Upper lobe of left lung (tissue), 6 donors: Measurements from ENCODE around the gene MNX1. TPM values are rescaled to one million over a fixed set of nuclear protein-coding genes. Genes with fewer than 3 reads are reported as not detected.

ENCODE experiments used
- ATAC-seq, 2 donors: fragments of 200-7000 bp; cut with Tn5 transposase; one replicate each; pipeline ENCODE4 v1.9.1; 2022; ENCODE audit warnings: mild to moderate bottlenecking in 2 of 2, moderate library complexity in 2 of 2; ENCODE audit not compliant: low FRiP score in 2 of 2
- DNase-seq, 2 donors: peaks; one replicate each; pipeline ENCODE4 v3.0.0-alpha.2; 2019 to 2020
- H3K27ac ChIP-seq, 4 donors: fragments of 200-600 bp; sonication (generic); one replicate each; pipeline ENCODE4 v1.5.1; 2016 to 2019
- H3K27me3 ChIP-seq, 4 donors: fragments of 200-600 bp; sonication (generic); one replicate each; pipeline ENCODE4 v1.5.1; 2017 to 2019
- H3K36me3 ChIP-seq, 4 donors: fragments of 200-600 bp; sonication (generic); one replicate each; pipeline ENCODE4 v1.5.1; 2016 to 2019
- H3K4me1 ChIP-seq, 4 donors: fragments of 200-600 bp; sonication (generic); one replicate each; pipeline ENCODE4 v1.5.1; 2018 to 2019
- H3K4me3 ChIP-seq, 4 donors: fragments of 200-600 bp; sonication (generic); one replicate each; pipeline ENCODE4 v1.5.1; 2017 to 2019; ENCODE audit warnings: mild to moderate bottlenecking in 2 of 4, moderate library complexity in 1 of 4
- H3K9me3 ChIP-seq, 4 donors: fragments of 200-600 bp; sonication (generic); one replicate each; pipeline ENCODE4 v1.5.1; 2018 to 2019
- EP300 ChIP-seq, 4 donors: sonication (generic); formaldehyde crosslinking; IDR thresholded peaks; one replicate each; pipeline ENCODE4 v1.5.1; 2017; ENCODE audit warnings: antibody characterized with exemption in 4 of 4, control low read depth in 2 of 4
- POLR2A ChIP-seq, 4 donors: fragments of 450-650 bp; IDR thresholded peaks; one replicate each; pipeline ENCODE4 v1.5.1; 2016 to 2017; ENCODE audit warnings: antibody characterized with exemption in 4 of 4, mild to moderate bottlenecking in 2 of 4
- POLR2AphosphoS5 ChIP-seq, 2 donors: sonication (generic); formaldehyde crosslinking; IDR thresholded peaks; one replicate each; pipeline ENCODE4 v1.5.1; 2017; ENCODE audit warnings: antibody characterized with exemption in 2 of 2
- WGBS, 2 donors: methylation state at CpG; one replicate each; pipeline ENCODE4 v1.1.5; 2017 to 2018; 5-methylcytosine and 5-hydroxymethylcytosine counted together
- total RNA-seq, 6 donors: library from RNA; depleted of rRNA in 4 of 6; stranded (reverse); fragments of >200 nt in 4 of 6; gene quantifications; one replicate each; pipeline versions ENCODE4 v1.1.0 to v1.2.1, GENCODE V29; 2016 to 2021
- TF ChIP-seq, protein P1 (sequence below), 6 experiments: fragments of 450-650 bp in 4 of 6; fragments of 200-600 bp in 2 of 6; sonication (generic) in 2 of 6; IDR thresholded peaks; one replicate each; pipeline ENCODE4 v1.5.1; 2016 to 2019; ENCODE audit warnings: antibody characterized with exemption in 6 of 6
- donor health status: DM: no; HTN: no; CAD: no; lungs with moderate emphysema.
- donor health status: DM: no; HTN: yes; CAD: no; lungs with severe emphysema.

MNX1 gene
- total RNA-seq, 6 donors from 2014 or later = 0.46 to 1.5 (median 0.98) TPM; not detected in 3

DNA sequence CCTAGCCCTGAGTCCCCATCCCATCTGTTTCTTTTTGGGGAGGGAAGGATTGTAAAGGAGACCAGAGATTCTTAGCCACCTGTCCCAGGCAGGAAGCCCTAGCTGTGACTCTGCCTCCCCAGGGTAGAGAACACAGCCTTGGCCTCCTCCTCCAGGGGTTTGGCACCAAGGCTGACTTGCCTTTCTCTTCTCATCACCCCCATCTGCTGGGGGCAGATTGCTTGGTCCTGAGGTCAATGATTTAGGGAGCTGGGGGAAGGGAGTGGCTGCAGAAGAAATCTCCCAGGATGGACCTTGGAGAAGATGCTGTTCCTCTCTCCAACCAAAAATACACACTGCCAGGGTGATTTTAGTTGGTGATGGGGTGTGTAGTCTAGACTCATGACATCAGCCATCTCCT is 2.6 kb upstream of the MNX1 start:
- H3K4me1 ChIP-seq = peaks cover 15 to 31% (median 27%) of the 10 kb centered on the region in 4 donors
- no peak overlapping the region for H3K4me3 ChIP-seq
- TF ChIP-seq, protein P1, sequence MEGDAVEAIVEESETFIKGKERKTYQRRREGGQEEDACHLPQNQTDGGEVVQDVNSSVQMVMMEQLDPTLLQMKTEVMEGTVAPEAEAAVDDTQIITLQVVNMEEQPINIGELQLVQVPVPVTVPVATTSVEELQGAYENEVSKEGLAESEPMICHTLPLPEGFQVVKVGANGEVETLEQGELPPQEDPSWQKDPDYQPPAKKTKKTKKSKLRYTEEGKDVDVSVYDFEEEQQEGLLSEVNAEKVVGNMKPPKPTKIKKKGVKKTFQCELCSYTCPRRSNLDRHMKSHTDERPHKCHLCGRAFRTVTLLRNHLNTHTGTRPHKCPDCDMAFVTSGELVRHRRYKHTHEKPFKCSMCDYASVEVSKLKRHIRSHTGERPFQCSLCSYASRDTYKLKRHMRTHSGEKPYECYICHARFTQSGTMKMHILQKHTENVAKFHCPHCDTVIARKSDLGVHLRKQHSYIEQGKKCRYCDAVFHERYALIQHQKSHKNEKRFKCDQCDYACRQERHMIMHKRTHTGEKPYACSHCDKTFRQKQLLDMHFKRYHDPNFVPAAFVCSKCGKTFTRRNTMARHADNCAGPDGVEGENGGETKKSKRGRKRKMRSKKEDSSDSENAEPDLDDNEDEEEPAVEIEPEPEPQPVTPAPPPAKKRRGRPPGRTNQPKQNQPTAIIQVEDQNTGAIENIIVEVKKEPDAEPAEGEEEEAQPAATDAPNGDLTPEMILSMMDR (IDR thresholded peaks at IDR 0.05) = no peak
- no peak for TF ChIP-seq POLR2AphosphoS5 (IDR thresholded peaks at IDR 0.05)
- no peak for TF ChIP-seq EP300 (IDR thresholded peaks at IDR 0.05)
- TF ChIP-seq POLR2A (IDR thresholded peaks at IDR 0.05) = no peak
- H3K27me3 ChIP-seq = peaks cover 0 to 77% (median 53%) of the 10 kb centered on the region in 4 donors
- DNase-seq (no peak), ATAC-seq (no peak)
- H3K27ac ChIP-seq = no peak overlapping the region
- H3K9me3 ChIP-seq = no peaks in the 10 kb centered on the region
- no peaks in the 10 kb centered on the region for H3K36me3 ChIP-seq

DNA sequence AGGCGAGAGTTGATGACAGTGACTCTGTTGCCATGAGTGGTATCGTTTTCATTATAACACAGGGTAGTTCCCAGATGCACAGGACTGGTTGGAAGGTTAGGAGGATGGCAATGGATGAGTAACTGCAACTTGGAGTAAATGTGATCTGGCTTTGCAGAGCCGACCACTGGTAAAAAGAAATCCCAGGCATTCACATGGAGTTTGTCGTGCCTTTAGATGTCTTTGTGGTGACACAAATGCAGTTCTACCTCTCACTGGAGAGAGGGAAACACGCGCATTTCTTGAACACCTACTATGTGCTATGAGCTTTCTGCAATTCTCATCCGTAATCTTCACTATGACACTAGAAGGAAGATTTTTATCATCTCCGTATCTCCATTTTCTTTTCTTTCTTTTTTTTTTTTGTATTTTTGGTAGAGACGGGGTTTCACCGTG is 1.7 kb upstream of the MNX1 start:
- Histone ChIP-seq H3K4me1 (peaks cover 14 to 29% (median 24%) of the 10 kb centered on the region in 4 donors), H3K27me3 (peaks cover 0 to 75% (median 46%) of the 10 kb centered on the region in 4 donors), H3K9me3 (no peaks in the 10 kb centered on the region), H3K27ac (no peak overlapping the region), H3K36me3 (no peaks in the 10 kb centered on the region), H3K4me3 (no peak overlapping the region)
- ATAC-seq = no peak
- TF ChIP-seq POLR2AphosphoS5 (IDR thresholded peaks at IDR 0.05) (no peak), POLR2A (IDR thresholded peaks at IDR 0.05) (no peak), EP300 (IDR thresholded peaks at IDR 0.05) (no peak)
- TF ChIP-seq, protein P1 (IDR thresholded peaks at IDR 0.05) = no peak
- DNase-seq = no peak
- WGBS, 2 donors = 13 to 14% methylated on average over 10 of the region's 10 CpGs

DNA sequence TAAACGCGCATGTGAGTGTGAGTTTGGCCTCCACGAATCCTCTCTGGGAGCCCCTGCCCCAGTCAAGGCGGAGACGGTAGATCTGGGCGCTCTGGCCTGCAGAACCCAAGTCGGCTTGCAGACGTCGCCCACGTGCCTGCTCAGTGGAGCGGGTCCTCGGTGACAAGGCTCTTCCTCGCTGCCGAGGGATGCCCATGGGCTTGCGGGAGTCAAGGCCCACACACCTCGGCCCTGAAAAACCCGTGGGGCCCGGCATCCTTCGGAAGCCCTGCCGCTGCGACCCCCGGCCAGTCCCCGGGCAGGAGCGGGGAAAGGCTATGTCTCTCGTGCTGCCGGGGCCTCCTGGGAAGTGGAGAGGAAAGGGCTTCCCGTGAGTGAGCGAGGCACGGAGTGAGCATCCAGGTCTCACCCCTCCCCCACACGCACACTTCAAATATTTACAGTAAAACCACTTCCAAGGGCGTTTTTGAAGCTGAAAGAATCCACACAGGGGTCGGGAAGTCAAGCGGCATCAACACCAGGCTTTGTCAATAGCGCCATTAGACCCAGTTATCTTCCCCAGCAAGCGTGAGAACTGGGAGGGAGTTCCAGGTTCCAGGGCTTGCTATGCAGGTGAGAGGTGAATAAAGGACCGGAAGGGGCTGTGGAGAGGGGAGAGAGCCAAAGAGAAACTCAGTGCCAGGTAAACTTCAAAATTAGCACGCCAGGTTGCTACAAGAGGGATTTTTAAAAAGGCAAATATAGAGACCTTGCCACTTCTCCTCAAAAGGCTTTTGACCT is 1.1 kb upstream of the MNX1 start:
- 2 to 3% methylated on average over 28 to 33 of the region's 37 CpGs for WGBS, 2 donors
- no peak overlapping the region for H3K27ac ChIP-seq
- TF ChIP-seq, protein P1 (IDR thresholded peaks at IDR 0.05) = no peak
- TF ChIP-seq POLR2AphosphoS5 (IDR thresholded peaks at IDR 0.05) (no peak), POLR2A (IDR thresholded peaks at IDR 0.05) (no peak)
- peak overlapping the region in 3 of 4 donors; percentile 49 to 71 (median 68) for H3K4me3 ChIP-seq
- DNase-seq (peak in 1 of 2 donors; percentile 45), ATAC-seq (no peak)
- peaks cover 14 to 29% (median 24%) of the 10 kb centered on the region in 4 donors for H3K4me1 ChIP-seq
- H3K36me3 ChIP-seq = no peaks in the 10 kb centered on the region
- peaks cover 0 to 75% (median 44%) of the 10 kb centered on the region in 4 donors for H3K27me3 ChIP-seq
- H3K9me3 ChIP-seq = no peaks in the 10 kb centered on the region

GRCh38 chr7:157009778-157010587 is 480 bp downstream of the MNX1 start:
- Histone ChIP-seq H3K4me3 (peak overlapping the region in 3 of 4 donors; percentile 49 to 71 (median 68)), H3K36me3 (no peaks in the 10 kb centered on the region), H3K27ac (no peak overlapping the region), H3K4me1 (peaks cover 19 to 39% (median 33%) of the 10 kb centered on the region in 4 donors), H3K27me3 (peaks cover 0 to 76% (median 44%) of the 10 kb centered on the region in 4 donors), H3K9me3 (no peaks in the 10 kb centered on the region)
- TF ChIP-seq, protein P1 (IDR thresholded peaks at IDR 0.05) = no peak
- TF ChIP-seq EP300 (IDR thresholded peaks at IDR 0.05) (no peak), POLR2A (IDR thresholded peaks at IDR 0.05) (no peak), POLR2AphosphoS5 (IDR thresholded peaks at IDR 0.05) (no peak)
- WGBS, 2 donors = 0 to 2% methylated on average over 22 to 25 of the region's 130 CpGs
- no peak for ATAC-seq
- DNase-seq = peak in 1 of 2 donors; percentile 84
